Stimulated activated CD8-positive, alpha-beta memory T cell treated with anti-CD3 and anti-CD28 coated beads, Interleukin-15, amount 100 ng/mL, for 24 hours (primary cell): Measurements from ENCODE around the gene VAPB.
"Not testable (repeated sequence)": the region's sequence is repeated elsewhere in the genome, so short reads cannot be mapped to it uniquely, and the experiment has no call there.

Experiments used
- DNase-seq: peaks from one replicate; pipeline ENCODE4 v3.0.0-alpha.2; 2020; ENCODE audit warnings: low read depth

Gene VAPB

GRCh38 chr20:58407966-58408557, 19.0 kb downstream of the VAPB start:
- DNase-seq: no peak

- no peak for DNase-seq
Measured at GRCh38 chr20:58408603-58409246, 19.7 kb downstream of the VAPB start.

- not testable (repeated sequence) for DNase-seq
Measured at GRCh38 chr20:58414216-58414615, 25.2 kb downstream of the VAPB start.

GRCh38 chr20:58414786-58415185, 25.8 kb downstream of the VAPB start:
- DNase-seq: not testable (repeated sequence)

GRCh38 chr20:58416057-58416456, 27.0 kb downstream of the VAPB start:
- DNase-seq: no peak

- DNase-seq: no peak
Measured at GRCh38 chr20:58416835-58417234, 27.8 kb downstream of the VAPB start.

GRCh38 chr20:58417438-58417837, 28.4 kb downstream of the VAPB start:
- no peak for DNase-seq

- DNase-seq: no peak
Measured at GRCh38 chr20:58418949-58419748, 30.1 kb downstream of the VAPB start.

GRCh38 chr20:58420798-58421496, 31.9 kb downstream of the VAPB start:
- no peak for DNase-seq

GRCh38 chr20:58421497-58421850, 32.4 kb downstream of the VAPB start:
- no peak for DNase-seq

- DNase-seq: no peak
Measured at GRCh38 chr20:58424218-58424969, 35.4 kb downstream of the VAPB start.

GRCh38 chr20:58427571-58427970, 38.5 kb downstream of the VAPB start:
- not testable (repeated sequence) for DNase-seq

GRCh38 chr20:58428364-58428763, 39.3 kb downstream of the VAPB start:
- DNase-seq: no peak

GRCh38 chr20:58429303-58429702, 40.3 kb downstream of the VAPB start:
- no peak for DNase-seq

- no peak for DNase-seq
Measured at GRCh38 chr20:58431134-58431533, 42.1 kb downstream of the VAPB start.

GRCh38 chr20:58432186-58432954, 43.3 kb downstream of the VAPB start:
- DNase-seq: no peak

GRCh38 chr20:58433029-58433647, 44.1 kb downstream of the VAPB start:
- no peak for DNase-seq

GRCh38 chr20:58433759-58434158, 44.7 kb downstream of the VAPB start:
- no peak for DNase-seq

- no peak for DNase-seq
Measured at GRCh38 chr20:58434326-58434725, 45.3 kb downstream of the VAPB start.

GRCh38 chr20:58435237-58435636, 46.2 kb downstream of the VAPB start:
- no peak for DNase-seq
